Karpas-422 (cell line): ENCODE results near the gene VPS51. TPM values are rescaled to one million over a fixed set of nuclear protein-coding genes. Genes with fewer than 3 reads are reported as not detected.
A peak's percentile ranks its signal among the peaks of the same experiment; 100 is the strongest.
"Not testable (repeated sequence)": the region's sequence is repeated elsewhere in the genome, so short reads cannot be mapped to it uniquely, and the experiment has no call there.

Experiments used
- DNase-seq: peaks from one replicate; pipeline ENCODE4 v3.0.0-alpha.2; 2015
- H2AFZ ChIP-seq: fragments of 200-600 bp; sonication (generic); 2 replicates; pipeline ENCODE4 v1.6.1; 2014; ENCODE audit warnings: antibody characterized with exemption, low read length, mixed read lengths
- H3K27ac ChIP-seq: fragments of 200-600 bp; sonication (generic); 2 replicates; pipeline ENCODE4 v1.5.1; 2014; ENCODE audit warnings: mild to moderate bottlenecking, low read length, moderate library complexity
- H3K27me3 ChIP-seq: fragments of 200-600 bp; sonication (generic); 2 replicates; pipeline ENCODE4 v1.6.1; 2014; ENCODE audit warnings: low read length, mixed read lengths
- H3K36me3 ChIP-seq: fragments of 200-600 bp; sonication (generic); 2 replicates; pipeline ENCODE4 v1.6.1; 2014; ENCODE audit warnings: low read length, mixed read lengths; ENCODE audit not compliant: insufficient read depth
- H3K4me1 ChIP-seq: fragments of 200-600 bp; sonication (generic); 2 replicates; pipeline ENCODE4 v1.6.1; 2014; ENCODE audit warnings: mild to moderate bottlenecking, low read length, mixed read lengths
- H3K4me2 ChIP-seq: fragments of 200-600 bp; sonication (generic); 2 replicates; pipeline ENCODE4 v1.6.1; 2014; ENCODE audit warnings: low read length, low read depth, mild to moderate bottlenecking; ENCODE audit not compliant: poor library complexity, severe bottlenecking
- H3K4me3 ChIP-seq: fragments of 200-600 bp; sonication (generic); 2 replicates; pipeline ENCODE4 v1.5.1; 2014; ENCODE audit warnings: mild to moderate bottlenecking, antibody characterized with exemption, low read length, mixed read lengths
- H3K79me2 ChIP-seq: fragments of 200-600 bp; sonication (generic); 2 replicates; pipeline ENCODE4 v1.6.1; 2014; ENCODE audit warnings: mild to moderate bottlenecking, low read length, mixed read lengths
- H3K9ac ChIP-seq: fragments of 200-600 bp; sonication (generic); 2 replicates; pipeline ENCODE4 v1.6.0; 2014; ENCODE audit warnings: low read length
- H3K9me2 ChIP-seq: fragments of 200-600 bp; sonication (generic), shearing (Covaris generic); replicated peaks from 2 replicates; pipeline ENCODE4 v1.6.0; 2014; ENCODE audit warnings: mild to moderate bottlenecking, low read length, moderate library complexity; ENCODE audit not compliant: insufficient read depth
- H3K9me3 ChIP-seq: fragments of 300-700, 200-600 bp; sonication (generic); 2 replicates; pipeline ENCODE4 v1.6.1; 2014; ENCODE audit warnings: low read length, mixed read lengths
- H4K20me1 ChIP-seq: fragments of 200-600 bp; sonication (generic); 2 replicates; pipeline ENCODE4 v1.6.1; 2014; ENCODE audit warnings: mild to moderate bottlenecking, antibody characterized with exemption, low read length, low read depth; ENCODE audit not compliant: insufficient read depth
- total RNA-seq: library from RNA; depleted of rRNA; stranded (reverse); fragments of >200 nt; shearing (Covaris generic); gene quantifications from 2 replicates; pipeline ENCODE4 v1.2.3, GENCODE V29; 2014; ENCODE audit warnings: low replicate concordance

VPS51 gene
- total RNA-seq, 1 experiment from 2014 or later, result 78.9 TPM

DNA sequence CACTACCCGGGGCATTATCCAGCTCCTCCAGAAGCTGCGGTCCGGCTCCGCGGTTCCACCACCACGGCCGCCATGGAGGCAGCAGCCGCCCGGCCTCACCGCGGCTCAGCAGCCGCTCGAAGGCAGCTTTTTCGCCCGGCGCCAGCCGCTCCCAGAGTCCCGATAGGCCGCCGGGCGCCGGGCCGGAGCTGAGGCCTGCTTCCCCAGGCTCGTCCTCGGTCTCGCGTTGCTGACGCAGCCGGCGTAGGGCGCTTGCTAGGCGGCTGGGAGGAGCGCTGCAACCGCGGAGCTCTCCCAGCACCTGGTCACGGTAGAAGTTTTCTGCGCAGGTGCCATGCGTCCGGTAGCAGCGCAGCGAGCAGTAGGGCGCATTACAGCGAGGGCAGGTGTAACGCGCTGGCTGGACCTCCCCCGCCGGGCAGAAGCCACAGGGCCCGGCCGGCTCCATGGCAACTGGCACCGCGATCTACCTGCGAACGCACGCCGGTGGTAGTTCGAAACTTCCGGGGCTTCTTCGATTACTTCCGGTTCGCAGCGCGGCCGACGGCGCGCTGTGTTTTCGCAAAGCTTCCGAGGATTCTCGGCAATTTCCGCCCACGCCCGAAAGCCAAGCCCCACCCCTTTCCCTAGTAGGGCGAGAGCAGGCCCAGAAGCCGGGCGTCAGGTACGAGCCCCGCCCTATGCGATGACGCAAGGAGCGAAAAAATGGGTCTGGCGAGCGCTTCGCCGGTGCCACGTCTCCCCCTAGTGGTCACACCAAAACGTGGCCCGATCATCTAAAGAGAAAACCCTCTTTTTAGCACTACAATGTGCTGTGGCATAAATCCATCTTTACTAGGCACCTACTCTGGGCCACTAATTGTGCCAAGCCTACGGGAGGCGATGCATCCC, 21.4 kb downstream of the VPS51 start, which contains the start of gene ZNHIT2:
Gene ZNHIT2 (minus strand): TSS at position 496 of the 891 bp plus-strand sequence. CDS start 48 bp downstream, at position 448.
- H3K9me2 ChIP-seq, result no peaks in the 10 kb centered on the region
- H3K9ac ChIP-seq, result peak within 1 kb of the TSS; percentile 98
- peak within 1 kb of the TSS; percentile 97 for H3K4me2 ChIP-seq
- no peaks in the 10 kb centered on the region for H4K20me1 ChIP-seq
- no peak within 1 kb of the TSS for H2AFZ ChIP-seq
- peaks cover 29% of the 10 kb centered on the region; the same call in 1 of the 2 replicates for H3K36me3 ChIP-seq
- H3K4me1 ChIP-seq, result peaks cover 79% of the 10 kb centered on the region
- DNase-seq, result peak; percentile 100
- peak within 1 kb of the TSS; percentile 86 for H3K4me3 ChIP-seq
- H3K9me3 ChIP-seq, result no peaks in the 10 kb centered on the region
- H3K27me3 ChIP-seq, result no peaks in the 10 kb centered on the region
- H3K79me2 ChIP-seq, result peaks cover 62% of the 10 kb centered on the region
- H3K27ac ChIP-seq, result peak within 1 kb of the TSS; percentile 95

DNA sequence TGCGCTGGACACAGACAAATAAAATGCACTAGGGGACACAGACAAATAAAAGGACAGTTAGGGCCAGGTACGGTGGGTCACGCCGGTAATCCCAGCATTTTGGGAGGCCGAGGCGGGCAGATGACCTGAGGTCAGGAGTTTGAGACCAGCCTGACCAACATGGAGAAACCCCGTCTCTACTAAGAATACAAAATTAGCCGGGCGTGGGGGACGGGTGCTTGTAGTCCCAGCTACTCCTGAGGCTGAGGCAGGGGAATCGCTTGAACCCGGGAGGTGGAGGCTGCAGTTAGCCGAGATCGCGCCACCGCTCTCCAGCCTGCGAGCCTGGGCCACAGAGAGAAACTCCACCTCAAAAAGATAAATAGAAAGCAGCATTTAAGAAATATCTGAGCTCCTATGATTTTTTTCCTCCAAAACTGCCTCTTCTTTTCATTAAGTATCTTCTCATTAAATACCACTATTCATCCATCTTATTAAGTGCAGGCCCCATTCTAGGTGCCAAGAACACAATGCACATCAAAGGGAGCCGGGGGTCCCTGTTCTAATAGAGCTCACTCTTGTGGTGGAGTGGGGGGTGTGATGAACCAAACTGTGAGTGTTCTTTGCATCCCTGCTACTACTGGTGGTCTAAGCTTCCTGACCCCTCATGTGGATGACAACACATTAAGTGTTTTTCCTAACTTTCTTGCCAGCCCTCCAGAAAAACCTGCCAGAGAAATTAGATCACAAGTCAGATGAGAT, 22.3 kb downstream of the VPS51 start:
- Histone ChIP-seq H4K20me1 (no peaks in the 10 kb centered on the region), H3K36me3 (peaks cover 29% of the 10 kb centered on the region; the same call in 1 of the 2 replicates), H3K4me2 (peak overlapping the region; percentile 97), H3K27me3 (no peaks in the 10 kb centered on the region), H3K9me2 (no peaks in the 10 kb centered on the region), H3K9me3 (no peaks in the 10 kb centered on the region), H3K79me2 (peaks cover 61% of the 10 kb centered on the region), H2AFZ (no peak overlapping the region), H3K4me3 (peak overlapping the region; percentile 18; the same call in 1 of the 2 replicates), H3K9ac (peak overlapping the region; percentile 98), H3K27ac (peak overlapping the region; percentile 95), H3K4me1 (peaks cover 78% of the 10 kb centered on the region)
- DNase-seq, result peak; percentile 55

DNA sequence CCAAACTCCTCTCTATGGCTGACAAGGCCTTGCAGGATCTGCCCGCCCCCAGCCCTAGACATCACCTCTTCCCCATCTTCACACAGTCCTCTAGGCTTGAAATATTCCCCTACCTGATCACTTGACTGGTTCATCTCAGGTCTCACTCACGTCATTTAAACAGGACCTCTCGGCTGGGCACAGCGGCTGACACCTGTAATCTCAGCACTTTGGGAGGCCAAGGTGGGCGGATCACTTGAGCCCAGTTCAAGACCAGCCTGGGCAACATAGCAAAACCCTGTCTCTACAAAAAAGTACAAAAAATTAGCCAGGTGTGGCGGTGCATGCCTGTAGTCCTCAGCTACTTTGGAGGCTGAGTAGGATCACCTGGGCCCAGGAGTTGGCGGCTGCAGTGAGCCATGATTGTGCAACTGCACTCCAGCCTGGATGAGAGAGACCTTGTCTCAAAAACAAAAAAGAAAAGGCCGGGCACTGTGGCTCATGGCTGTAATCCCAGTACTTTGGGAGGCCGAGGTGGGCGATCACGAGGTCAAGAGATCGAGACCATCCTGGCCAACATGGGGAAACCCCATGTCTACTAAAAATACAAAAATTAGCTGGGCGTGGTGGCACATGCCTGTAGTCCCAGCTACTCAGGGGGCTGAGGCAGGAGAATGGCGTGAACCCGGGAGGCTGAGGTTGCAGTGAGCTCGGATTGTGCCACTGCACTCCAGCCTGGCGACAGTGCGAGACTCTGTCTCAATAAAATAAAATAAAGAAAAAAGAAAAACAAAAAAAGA, 23.1 kb downstream of the VPS51 start:
- H3K27me3 ChIP-seq, H4K20me1 ChIP-seq, DNase-seq, H2AFZ ChIP-seq, H3K9me2 ChIP-seq, H3K9me3 ChIP-seq: not testable (repeated sequence)
- peak overlapping the region; percentile 97 for H3K4me2 ChIP-seq
- peaks cover 71% of the 10 kb centered on the region for H3K4me1 ChIP-seq
- peak overlapping the region; percentile 95 for H3K27ac ChIP-seq
- peak overlapping the region; percentile 90; the same call in 1 of the 2 replicates for H3K4me3 ChIP-seq
- H3K36me3 ChIP-seq, result peaks cover 29% of the 10 kb centered on the region; the same call in 1 of the 2 replicates
- peaks cover 54% of the 10 kb centered on the region for H3K79me2 ChIP-seq
- H3K9ac ChIP-seq, result peak overlapping the region; percentile 98

DNA sequence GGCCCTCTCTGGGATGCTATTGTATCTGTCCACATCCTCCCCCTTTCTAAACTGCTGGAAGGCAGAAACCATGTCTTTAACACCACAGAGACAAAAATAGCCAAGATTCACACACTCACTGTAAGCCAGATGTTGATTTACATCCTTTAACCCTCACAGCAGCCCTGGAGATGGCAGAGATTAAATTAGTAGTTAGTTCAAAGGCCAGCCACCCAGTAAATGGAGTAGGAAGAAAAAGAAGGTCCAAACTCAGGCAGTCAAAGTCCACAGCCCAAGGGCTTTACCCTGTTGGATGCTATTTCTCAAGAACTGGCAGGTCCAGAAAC, 23.6 kb downstream of the VPS51 start:
- peak overlapping the region; percentile 95 for H3K27ac ChIP-seq
- H4K20me1 ChIP-seq, result no peaks in the 10 kb centered on the region
- peak overlapping the region; percentile 98 for H3K9ac ChIP-seq
- H3K36me3 ChIP-seq, result peaks cover 29% of the 10 kb centered on the region; the same call in 1 of the 2 replicates
- H3K4me2 ChIP-seq, result peak overlapping the region; percentile 97
- DNase-seq, result peak; percentile 65
- H3K4me3 ChIP-seq, result peak overlapping the region; percentile 90
- H2AFZ ChIP-seq, result no peak overlapping the region
- H3K9me3 ChIP-seq, result no peaks in the 10 kb centered on the region
- peaks cover 70% of the 10 kb centered on the region for H3K4me1 ChIP-seq
- H3K27me3 ChIP-seq, result no peaks in the 10 kb centered on the region
- H3K79me2 ChIP-seq, result peaks cover 51% of the 10 kb centered on the region
- H3K9me2 ChIP-seq, result no peaks in the 10 kb centered on the region

DNA sequence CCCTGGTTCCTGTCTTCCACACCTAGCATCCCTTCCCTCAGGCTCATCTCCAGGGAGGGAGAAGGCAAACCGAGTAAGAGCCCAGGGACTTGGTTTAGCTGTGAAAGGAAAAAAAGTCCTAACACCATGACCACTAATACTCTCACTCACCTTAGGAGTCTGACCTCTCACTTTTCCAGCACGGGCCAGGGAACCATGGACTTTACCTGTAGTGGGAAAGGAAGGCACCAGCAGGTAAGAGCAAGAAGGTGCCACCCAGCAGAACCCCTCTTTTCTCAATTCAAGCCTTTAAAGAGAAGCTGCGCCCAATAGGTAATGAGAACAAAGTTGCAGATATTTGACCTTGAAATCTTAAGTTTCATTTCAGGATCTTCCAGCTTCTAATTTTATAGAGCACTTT, 24.8 kb downstream of the VPS51 start:
- H3K9me2 ChIP-seq, result no peaks in the 10 kb centered on the region
- no peaks in the 10 kb centered on the region for H4K20me1 ChIP-seq
- H3K79me2 ChIP-seq, result peaks cover 41% of the 10 kb centered on the region
- peaks cover 59% of the 10 kb centered on the region for H3K4me1 ChIP-seq
- peak overlapping the region; percentile 97 for H3K4me2 ChIP-seq
- H3K9ac ChIP-seq, result peak overlapping the region; percentile 98
- peak overlapping the region; percentile 90 for H3K4me3 ChIP-seq
- H3K36me3 ChIP-seq, result peaks cover 24% of the 10 kb centered on the region; the same call in 1 of the 2 replicates
- H3K9me3 ChIP-seq, result no peaks in the 10 kb centered on the region
- H2AFZ ChIP-seq, result no peak overlapping the region
- no peak for DNase-seq
- no peaks in the 10 kb centered on the region for H3K27me3 ChIP-seq
- peak overlapping the region; percentile 95 for H3K27ac ChIP-seq

DNA sequence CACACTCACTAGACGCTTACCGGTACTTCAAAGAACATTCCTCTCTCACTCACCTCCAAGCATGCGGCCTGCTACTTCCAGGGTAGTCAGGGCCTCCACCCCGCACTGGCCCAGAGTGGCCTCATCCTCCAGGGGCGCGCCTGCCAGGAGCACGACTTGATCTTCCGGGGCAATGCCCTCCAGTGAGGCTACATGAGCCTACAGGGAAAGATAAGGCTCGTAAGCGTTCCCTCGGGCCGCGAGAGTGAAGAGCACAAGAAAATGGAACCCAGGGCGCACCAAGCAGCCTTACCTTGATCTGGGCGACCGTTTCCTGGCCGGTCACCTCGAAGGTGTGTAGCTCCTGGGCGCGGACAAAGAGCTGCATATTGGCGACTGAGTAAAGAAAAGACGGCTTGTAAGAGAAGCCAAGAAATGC, 25.4 kb downstream of the VPS51 start:
- Histone ChIP-seq H2AFZ (no peak overlapping the region), H3K36me3 (peaks cover 23% of the 10 kb centered on the region; the same call in 1 of the 2 replicates)

DNA sequence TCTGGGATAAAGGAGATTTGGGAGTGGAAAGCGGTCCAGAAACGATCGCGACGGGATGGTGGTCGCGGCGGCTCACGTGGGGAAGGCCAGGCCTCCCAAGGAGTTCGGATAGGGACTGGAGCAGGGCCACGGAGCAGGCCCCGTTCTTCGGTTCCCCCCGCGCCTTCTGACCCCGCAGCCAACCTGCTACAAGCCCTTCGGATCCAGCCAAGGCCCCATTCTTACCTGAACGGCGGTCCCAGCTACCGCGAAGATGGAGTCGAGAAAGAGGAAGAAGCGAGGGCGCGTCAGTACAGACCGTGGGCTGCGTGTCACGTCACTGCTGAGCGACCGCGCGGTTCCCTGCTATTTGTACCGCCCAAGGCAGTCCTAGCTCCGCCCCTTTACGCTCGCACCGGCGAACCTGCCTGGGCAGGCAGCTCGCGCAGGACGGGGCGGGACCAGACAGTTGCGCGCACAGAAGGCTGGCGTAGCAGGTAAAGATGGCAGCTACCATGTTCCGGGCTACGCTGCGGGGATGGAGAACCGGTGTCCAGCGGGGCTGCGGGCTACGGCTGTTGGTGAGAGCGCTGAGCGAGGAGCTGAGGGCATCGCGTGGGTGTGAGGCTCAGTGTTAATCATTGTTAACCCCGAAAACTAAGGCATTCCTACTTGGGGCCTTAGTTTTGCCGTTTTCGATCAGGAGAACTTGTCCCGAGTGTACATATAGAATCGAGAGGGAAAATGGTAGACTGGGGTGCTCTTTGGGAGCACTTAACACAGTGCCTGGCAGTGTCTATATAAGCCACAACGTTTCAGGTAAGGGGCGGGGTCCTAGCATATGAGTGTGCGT, 26.1 kb downstream of the VPS51 start, which contains the start of the genes FAU and MRPL49:
Gene FAU (minus strand): TSS at position 270 of the 832 bp plus-strand sequence. CDS start 321 bp downstream, outside the sequence.
Gene MRPL49 (plus strand): TSS at position 457 of the 832 bp plus-strand sequence. CDS start 26 bp downstream, at position 483.
- peaks cover 23% of the 10 kb centered on the region; the same call in 1 of the 2 replicates for H3K36me3 ChIP-seq
- H2AFZ ChIP-seq, result no peak within 1 kb of the TSS
- DNase-seq, result peak; percentile 100
- no peaks in the 10 kb centered on the region for H3K27me3 ChIP-seq
- H3K79me2 ChIP-seq, result peaks cover 31% of the 10 kb centered on the region
- H3K4me3 ChIP-seq, result peak within 1 kb of the TSS; percentile 90
- peak within 1 kb of the TSS; percentile 98 for H3K9ac ChIP-seq
- no peaks in the 10 kb centered on the region for H3K9me3 ChIP-seq
- peak within 1 kb of the TSS; percentile 97 for H3K4me2 ChIP-seq
- H3K9me2 ChIP-seq, result no peaks in the 10 kb centered on the region
- peaks cover 47% of the 10 kb centered on the region for H3K4me1 ChIP-seq
- no peaks in the 10 kb centered on the region for H4K20me1 ChIP-seq
- H3K27ac ChIP-seq, result peak within 1 kb of the TSS; percentile 95

More for the DNA sequence above, 25.4 kb downstream of the VPS51 start:
- H3K79me2 ChIP-seq, result peaks cover 35% of the 10 kb centered on the region
- H3K27me3 ChIP-seq, result no peaks in the 10 kb centered on the region
- peak overlapping the region; percentile 95 for H3K27ac ChIP-seq
- no peaks in the 10 kb centered on the region for H4K20me1 ChIP-seq
- peak; percentile 63 for DNase-seq
- H3K9ac ChIP-seq, result peak overlapping the region; percentile 98
- H3K4me3 ChIP-seq, result peak overlapping the region; percentile 90
- peak overlapping the region; percentile 97 for H3K4me2 ChIP-seq
- peaks cover 53% of the 10 kb centered on the region for H3K4me1 ChIP-seq
- H3K9me2 ChIP-seq, result no peaks in the 10 kb centered on the region
- no peaks in the 10 kb centered on the region for H3K9me3 ChIP-seq
